HCT116 (cell line): ENCODE data around the gene HK1. TPM values are rescaled to one million over a fixed set of nuclear protein-coding genes. Genes with fewer than 3 reads are reported as not detected.

ENCODE experiments used
- ATAC-seq: fragments of 200-7000 bp; cut with Tn5 transposase; 2 replicates; pipeline ENCODE4 v1.9.1; 2020; ENCODE audit warnings: mild to moderate bottlenecking, moderate library complexity
- BruUV-seq: library from RNA; stranded (reverse); fragments of 400-500 nt; replicated peaks from 2 replicates; lab custom pipeline; 2021; lab: Mats Ljungman, UMichigan
- CTCF ChIA-PET: fragments of 300-600 bp; sonication (Branson Sonifier 250); formaldehyde crosslinking; loops from one replicate; lab custom pipeline; 2021; ENCODE audit warnings: antibody characterized with exemption; lab: Charles Lee
- POLR2A ChIA-PET: fragments of 300-600, 350-600 bp; sonication (Branson Sonifier 250); formaldehyde crosslinking; loops from one replicate; lab custom pipeline; 2021; ENCODE audit warnings: antibody characterized with exemption; lab: Charles Lee
- RAD21 ChIA-PET, 2 experiments: fragments of 300-600 bp; sonication (Branson Sonifier 250); formaldehyde crosslinking; loops; one replicate each; lab custom pipeline; 2023; ENCODE audit warnings: low total read pairs in 2 of 2; ENCODE audit not compliant: uncharacterized antibody in 2 of 2, unreplicated experiment in 2 of 2, low non-redundant PET in 1 of 2; lab: Charles Lee
- DNase-seq: peaks from one replicate; pipeline ENCODE4 v3.0.0-alpha.2; 2010; ENCODE audit warnings: low read depth, low spot score
- H2AFZ ChIP-seq: fragments of 200-600 bp; shearing (Covaris generic), sonication (generic); 2 replicates; pipeline ENCODE4 v1.6.1; 2017; ENCODE audit warnings: low read depth, mixed run types, mixed read lengths, antibody characterized with exemption, low read length; ENCODE audit not compliant: poor library complexity, severe bottlenecking
- H3K27ac ChIP-seq: 2 replicates; pipeline ENCODE4 v1.5.1; 2012; ENCODE audit warnings: low read depth, low read length
- H3K27me3 ChIP-seq: fragments of 200-600 bp; sonication (generic); 2 replicates; pipeline ENCODE4 v1.6.1; 2016; ENCODE audit warnings: mixed run types, low read length, mixed read lengths; ENCODE audit not compliant: insufficient read depth
- H3K36me3 ChIP-seq, 2 experiments: fragments of 200-500 bp in 1 of 2; fragments of 200-600 bp in 1 of 2; sonication (Bioruptor generic) in 1 of 2; sonication (generic) in 1 of 2; 2 replicates each; pipeline versions ENCODE4 v1.5.1 to v1.6.1; 2014 to 2016; ENCODE audit warnings: low read length in 2 of 2, inconsistent platforms in 1 of 2, mixed read lengths in 1 of 2, mixed run types in 1 of 2; ENCODE audit not compliant: insufficient read depth in 2 of 2, control insufficient read depth in 1 of 2
- H3K4me1 ChIP-seq, 2 experiments: fragments of 200-600 bp in 1 of 2; sonication (generic) in 1 of 2; 2 replicates each; pipeline versions ENCODE4 v1.5.1 to v1.6.1; 2012 to 2017; ENCODE audit warnings: low read length in 2 of 2, inconsistent platforms in 1 of 2, mild to moderate bottlenecking in 1 of 2, mixed read lengths in 1 of 2, mixed run types in 1 of 2, moderate library complexity in 1 of 2; ENCODE audit not compliant: insufficient read depth in 2 of 2, control insufficient read depth in 1 of 2
- H3K4me2 ChIP-seq: fragments of 200-600 bp; sonication (generic); 2 replicates; pipeline ENCODE4 v1.6.1; 2017; ENCODE audit warnings: mixed run types, low read length, mixed read lengths
- H3K4me3 ChIP-seq, 2 experiments: fragments of 200-600 bp in 1 of 2; sonication (generic) in 1 of 2; replicated peaks in 1 of 2; 2 replicates each; pipeline ENCODE4 v1.5.1; 2011 to 2016; ENCODE audit warnings: low read length in 2 of 2, control low read depth in 1 of 2, low read depth in 1 of 2, mild to moderate bottlenecking in 1 of 2, mixed read lengths in 1 of 2, mixed run types in 1 of 2
- H3K79me2 ChIP-seq: fragments of 200-600 bp; sonication (generic); 2 replicates; pipeline ENCODE4 v1.6.1; 2017; ENCODE audit warnings: mild to moderate bottlenecking, mixed run types, low read length, moderate library complexity, mixed read lengths; ENCODE audit not compliant: insufficient read depth
- H3K9ac ChIP-seq: fragments of 200-600 bp; sonication (generic); 2 replicates; pipeline ENCODE4 v1.6.1; 2016; ENCODE audit warnings: low read length, mixed read lengths
- H3K9me2 ChIP-seq: fragments of 200-600 bp; sonication (generic), shearing (Covaris generic); 2 replicates; pipeline ENCODE4 v1.6.1; 2017; ENCODE audit warnings: mixed run types, mild to moderate bottlenecking, moderate library complexity; ENCODE audit not compliant: insufficient read depth
- H3K9me3 ChIP-seq, 2 experiments: fragments of 200-500 bp in 1 of 2; fragments of 200-600 bp in 1 of 2; sonication (Bioruptor generic) in 1 of 2; sonication (generic) in 1 of 2; 2 replicates each; pipeline ENCODE4 v1.6.1; 2014 to 2017; ENCODE audit warnings: low read length in 2 of 2, mixed read lengths in 2 of 2, inconsistent platforms in 1 of 2, low read depth in 1 of 2, mild to moderate bottlenecking in 1 of 2, mixed run types in 1 of 2, moderate library complexity in 1 of 2; ENCODE audit not compliant: control insufficient read depth in 1 of 2, insufficient read depth in 1 of 2
- H4K20me1 ChIP-seq: fragments of 200-600 bp; sonication (generic), shearing (Covaris generic); 2 replicates; pipeline ENCODE4 v1.6.1; 2017; ENCODE audit warnings: mixed run types, mild to moderate bottlenecking, moderate library complexity; ENCODE audit not compliant: insufficient read depth
- CEBPB ChIP-seq: IDR thresholded peaks from 2 replicates; pipeline ENCODE4 v1.6.1; 2012; ENCODE audit warnings: low read depth
- EGR1 ChIP-seq: IDR thresholded peaks from 2 replicates; pipeline ENCODE4 v1.6.1; 2012; ENCODE audit warnings: low read depth
- FOSL1 ChIP-seq: IDR thresholded peaks from 2 replicates; pipeline ENCODE4 v1.6.1; 2012; ENCODE audit warnings: low read depth
- JUND ChIP-seq: IDR thresholded peaks from 2 replicates; pipeline ENCODE4 v1.6.1; 2012
- SIN3A ChIP-seq: IDR thresholded peaks from 2 replicates; pipeline ENCODE4 v1.6.1; 2012; ENCODE audit warnings: low read depth
- SP1 ChIP-seq: IDR thresholded peaks from 2 replicates; pipeline ENCODE4 v1.6.1; 2012; ENCODE audit warnings: low read depth
- SRF ChIP-seq: IDR thresholded peaks from 2 replicates; pipeline ENCODE4 v1.6.1; 2012; ENCODE audit warnings: low read depth
- YY1 ChIP-seq: IDR thresholded peaks from 2 replicates; pipeline ENCODE4 v1.6.1; 2011; ENCODE audit warnings: low read length, low read depth, moderate library complexity, mild to moderate bottlenecking; ENCODE audit not compliant: insufficient replicate concordance; ENCODE audit errors: extremely low read depth
- ZNF274 ChIP-seq: fragments of 200-500 bp; sonication (Bioruptor generic); IDR thresholded peaks from 2 replicates; pipeline ENCODE4 v1.6.1; 2014; ENCODE audit warnings: mild to moderate bottlenecking, low read depth, low read length, inconsistent platforms
- intact Hi-C: fragments of 100-400 bp; cut with micrococcal nuclease; formaldehyde crosslinking; loops from 2 replicates; pipeline ENCODE4 v1.10.0; 2022
- total RNA-seq: library from RNA; stranded (reverse); gene quantifications from one replicate; pipeline ENCODE4 v1.2.1, GENCODE V29; 2021; ENCODE audit not compliant: unreplicated experiment
- TF ChIP-seq, protein P1 (sequence below): IDR thresholded peaks from 2 replicates; pipeline ENCODE4 v1.6.1; 2011; ENCODE audit warnings: mild to moderate bottlenecking, low read length, moderate library complexity; ENCODE audit not compliant: insufficient replicate concordance; ENCODE audit errors: extremely low read depth
- TF ChIP-seq, protein P2 (sequence below): IDR thresholded peaks from 2 replicates; pipeline ENCODE4 v1.6.1; 2012; ENCODE audit warnings: low read depth
- TF ChIP-seq, protein P3 (sequence below): IDR thresholded peaks from 2 replicates; pipeline ENCODE4 v1.6.1; 2012

Gene HK1
- total RNA-seq, 1 experiment from 2014 or later: 50.3 TPM

DNA sequence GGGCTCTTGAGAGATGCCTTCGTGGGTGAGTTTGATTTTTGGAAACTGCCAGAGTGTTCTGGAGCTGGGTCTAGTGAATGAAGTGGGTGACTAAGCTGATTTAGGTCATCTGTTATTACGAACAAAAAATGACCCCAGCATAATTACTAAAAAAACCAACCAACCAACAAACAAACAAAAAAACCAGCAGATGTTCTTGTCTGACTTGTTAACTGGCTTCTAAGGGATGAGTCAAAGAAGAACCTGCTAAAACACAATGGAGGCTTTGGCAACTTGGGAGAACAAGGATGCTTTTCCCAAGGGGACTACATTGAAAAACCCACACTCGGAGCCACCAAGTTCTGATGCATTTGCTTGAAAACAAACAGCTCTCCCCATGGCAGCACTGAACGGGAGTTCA, 126.9 kb downstream of the HK1 start:
- RAD21 ChIA-PET: no interaction called here
- CTCF ChIA-PET: interaction anchor here (4.4 kb wide), 1 partner anchor 102 kb away, joined by 46 read pairs; no protein-coding TSS in a partner anchor
- Histone ChIP-seq H3K9ac (no peak overlapping the region), H3K27ac (no peak overlapping the region), H4K20me1 (no peaks in the 10 kb centered on the region), H3K79me2 (no peaks in the 10 kb centered on the region), H3K4me1 (peaks cover 9 to 16% of the 10 kb centered on the region in 2 experiments), H3K4me2 (no peak overlapping the region), H3K9me3 (no peaks in the 10 kb centered on the region), H3K9me2 (no peaks in the 10 kb centered on the region), H3K4me3 (no peak overlapping the region), H3K27me3 (no peaks in the 10 kb centered on the region), H2AFZ (no peak overlapping the region), H3K36me3 (no peaks in the 10 kb centered on the region)
- intact Hi-C loops: no loop called here
- POLR2A ChIA-PET: no interaction called here
- no peak for DNase-seq
- BruUV-seq: no TSS peak
- TF ChIP-seq, protein P1, sequence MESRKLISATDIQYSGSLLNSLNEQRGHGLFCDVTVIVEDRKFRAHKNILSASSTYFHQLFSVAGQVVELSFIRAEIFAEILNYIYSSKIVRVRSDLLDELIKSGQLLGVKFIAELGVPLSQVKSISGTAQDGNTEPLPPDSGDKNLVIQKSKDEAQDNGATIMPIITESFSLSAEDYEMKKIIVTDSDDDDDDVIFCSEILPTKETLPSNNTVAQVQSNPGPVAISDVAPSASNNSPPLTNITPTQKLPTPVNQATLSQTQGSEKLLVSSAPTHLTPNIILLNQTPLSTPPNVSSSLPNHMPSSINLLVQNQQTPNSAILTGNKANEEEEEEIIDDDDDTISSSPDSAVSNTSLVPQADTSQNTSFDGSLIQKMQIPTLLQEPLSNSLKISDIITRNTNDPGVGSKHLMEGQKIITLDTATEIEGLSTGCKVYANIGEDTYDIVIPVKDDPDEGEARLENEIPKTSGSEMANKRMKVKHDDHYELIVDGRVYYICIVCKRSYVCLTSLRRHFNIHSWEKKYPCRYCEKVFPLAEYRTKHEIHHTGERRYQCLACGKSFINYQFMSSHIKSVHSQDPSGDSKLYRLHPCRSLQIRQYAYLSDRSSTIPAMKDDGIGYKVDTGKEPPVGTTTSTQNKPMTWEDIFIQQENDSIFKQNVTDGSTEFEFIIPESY: no peak
- ATAC-seq: no peak

DNA sequence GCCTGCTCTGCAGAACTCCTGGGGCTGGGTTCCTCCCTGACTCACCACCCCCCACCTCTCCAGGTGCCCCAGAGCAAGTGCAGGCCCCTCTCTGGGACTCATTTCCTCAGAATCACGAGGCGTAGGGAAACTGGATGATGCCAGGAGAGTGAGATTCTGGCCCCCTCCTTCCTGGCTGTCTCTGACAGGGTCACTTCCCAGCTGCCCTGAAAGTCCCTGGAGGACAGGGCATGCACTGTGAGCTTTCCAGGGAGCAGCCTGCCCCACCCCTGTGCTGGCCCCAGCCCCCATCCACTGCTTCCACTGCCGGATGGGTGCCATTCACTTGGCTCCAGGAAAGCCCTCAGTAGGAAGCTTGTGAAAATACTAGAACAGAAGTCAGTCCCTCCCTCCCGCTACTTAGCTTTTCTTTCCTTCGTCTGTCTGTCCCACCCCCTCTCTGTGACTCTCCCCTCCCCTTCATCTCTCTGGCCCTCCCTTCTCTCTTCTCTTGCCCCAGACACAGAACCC, 128.1 kb downstream of the HK1 start:
- BruUV-seq: no TSS peak
- no peak overlapping the region for H3K4me2 ChIP-seq
- no peak for ATAC-seq

More for the DNA sequence above, 128.1 kb downstream of the HK1 start:
- no peak overlapping the region for H3K9ac ChIP-seq
- no peaks in the 10 kb centered on the region for H3K9me2 ChIP-seq
- ChIA-PET RAD21 (no interaction called here), CTCF (interaction anchor here (2.8 to 4.4 kb wide), 4 partner anchors 14 to 231 kb away, joined by 16 to 46 read pairs (median 18); no protein-coding TSS in a partner anchor), POLR2A (no interaction called here)
- no peak overlapping the region for H3K27ac ChIP-seq
- H3K27me3 ChIP-seq: no peaks in the 10 kb centered on the region
- H3K79me2 ChIP-seq: no peaks in the 10 kb centered on the region
- intact Hi-C loops: no loop called here
- H2AFZ ChIP-seq: no peak overlapping the region
- no peaks in the 10 kb centered on the region for H3K36me3 ChIP-seq
- H3K9me3 ChIP-seq: no peaks in the 10 kb centered on the region
- no peaks in the 10 kb centered on the region for H4K20me1 ChIP-seq
- no peak for DNase-seq
- H3K4me1 ChIP-seq: peaks cover 9 to 16% of the 10 kb centered on the region in 2 experiments
- TF ChIP-seq FOSL1 (no peak), YY1 (no peak), SIN3A (no peak), ZNF274 (no peak), SP1 (no peak), EGR1 (no peak), SRF (no peak), CEBPB (no peak), JUND (no peak)
- TF ChIP-seq, protein P1: no peak
- TF ChIP-seq, protein P2, sequence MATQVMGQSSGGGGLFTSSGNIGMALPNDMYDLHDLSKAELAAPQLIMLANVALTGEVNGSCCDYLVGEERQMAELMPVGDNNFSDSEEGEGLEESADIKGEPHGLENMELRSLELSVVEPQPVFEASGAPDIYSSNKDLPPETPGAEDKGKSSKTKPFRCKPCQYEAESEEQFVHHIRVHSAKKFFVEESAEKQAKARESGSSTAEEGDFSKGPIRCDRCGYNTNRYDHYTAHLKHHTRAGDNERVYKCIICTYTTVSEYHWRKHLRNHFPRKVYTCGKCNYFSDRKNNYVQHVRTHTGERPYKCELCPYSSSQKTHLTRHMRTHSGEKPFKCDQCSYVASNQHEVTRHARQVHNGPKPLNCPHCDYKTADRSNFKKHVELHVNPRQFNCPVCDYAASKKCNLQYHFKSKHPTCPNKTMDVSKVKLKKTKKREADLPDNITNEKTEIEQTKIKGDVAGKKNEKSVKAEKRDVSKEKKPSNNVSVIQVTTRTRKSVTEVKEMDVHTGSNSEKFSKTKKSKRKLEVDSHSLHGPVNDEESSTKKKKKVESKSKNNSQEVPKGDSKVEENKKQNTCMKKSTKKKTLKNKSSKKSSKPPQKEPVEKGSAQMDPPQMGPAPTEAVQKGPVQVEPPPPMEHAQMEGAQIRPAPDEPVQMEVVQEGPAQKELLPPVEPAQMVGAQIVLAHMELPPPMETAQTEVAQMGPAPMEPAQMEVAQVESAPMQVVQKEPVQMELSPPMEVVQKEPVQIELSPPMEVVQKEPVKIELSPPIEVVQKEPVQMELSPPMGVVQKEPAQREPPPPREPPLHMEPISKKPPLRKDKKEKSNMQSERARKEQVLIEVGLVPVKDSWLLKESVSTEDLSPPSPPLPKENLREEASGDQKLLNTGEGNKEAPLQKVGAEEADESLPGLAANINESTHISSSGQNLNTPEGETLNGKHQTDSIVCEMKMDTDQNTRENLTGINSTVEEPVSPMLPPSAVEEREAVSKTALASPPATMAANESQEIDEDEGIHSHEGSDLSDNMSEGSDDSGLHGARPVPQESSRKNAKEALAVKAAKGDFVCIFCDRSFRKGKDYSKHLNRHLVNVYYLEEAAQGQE: no peak
- TF ChIP-seq, protein P3, sequence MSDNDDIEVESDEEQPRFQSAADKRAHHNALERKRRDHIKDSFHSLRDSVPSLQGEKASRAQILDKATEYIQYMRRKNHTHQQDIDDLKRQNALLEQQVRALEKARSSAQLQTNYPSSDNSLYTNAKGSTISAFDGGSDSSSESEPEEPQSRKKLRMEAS: no peak
- H3K4me3 ChIP-seq: no peak overlapping the region
